ENCODE data around the gene ELAVL3.
"Not testable (repeated sequence)": the region's sequence is repeated elsewhere in the genome, so short reads cannot be mapped to it uniquely, and the experiment has no call there.

The ELAVL3 gene

GRCh38 chr19:11435057-11435832, 45.6 kb downstream of the ELAVL3 start, which contains the start of the genes ODAD3 and PRKCSH:
TSS of gene ODAD3 (minus strand) at chr19:11435121. CDS start at chr19:11435016, 105 bp downstream.
TSS of gene PRKCSH (plus strand) at chr19:11435635. CDS start at chr19:11436118, 483 bp downstream.
- peak; percentile 97 to 98 for DNase-seq

GRCh38 chr19:11434703-11435056, 46.2 kb downstream of the ELAVL3 start:
- no peak for DNase-seq

- DNase-seq, result not testable (repeated sequence)
Observed at GRCh38 chr19:11433526-11433925, 47.3 kb downstream of the ELAVL3 start.

- DNase-seq, result no peak
Observed at GRCh38 chr19:11426656-11427055, 54.2 kb downstream of the ELAVL3 start.

- DNase-seq, result no peak
Observed at GRCh38 chr19:11425719-11426457, 55.0 kb downstream of the ELAVL3 start.

- no peak for DNase-seq
Observed at GRCh38 chr19:11423791-11424181, 57.1 kb downstream of the ELAVL3 start.

- no peak for DNase-seq
Observed at GRCh38 chr19:11423164-11423790, 57.6 kb downstream of the ELAVL3 start.

GRCh38 chr19:11422163-11423065, 58.4 kb downstream of the ELAVL3 start:
- DNase-seq, result peak; percentile 37 to 53

- peak; percentile 23 to 29 for DNase-seq
Observed at GRCh38 chr19:11421371-11422098, 59.3 kb downstream of the ELAVL3 start.

- no peak for DNase-seq
Observed at GRCh38 chr19:11420429-11421370, 60.1 kb downstream of the ELAVL3 start.

- no peak for DNase-seq
Observed at GRCh38 chr19:11418549-11419506, 62.0 kb downstream of the ELAVL3 start, which contains the start of gene RGL3. TSS of gene RGL3 (minus strand) at chr19:11419314. CDS start at chr19:11419278, 36 bp downstream.

- no peak for DNase-seq
Observed at GRCh38 chr19:11418094-11418548, 62.7 kb downstream of the ELAVL3 start.

GRCh38 chr19:11416346-11417052, 64.3 kb downstream of the ELAVL3 start:
- DNase-seq, result no peak

- no peak for DNase-seq
Observed at GRCh38 chr19:11414544-11414943, 66.3 kb downstream of the ELAVL3 start.

- DNase-seq, result no peak
Observed at GRCh38 chr19:11410682-11411081, 70.2 kb downstream of the ELAVL3 start.

- DNase-seq, result no peak
Observed at GRCh38 chr19:11408591-11408990, 72.3 kb downstream of the ELAVL3 start.

- not testable (repeated sequence) for DNase-seq
Observed at GRCh38 chr19:11406703-11407236, 74.1 kb downstream of the ELAVL3 start.
